Omental fat pad (tissue), 4 donors: ENCODE results near the gene RAB27A. TPM values are rescaled to one million over a fixed set of nuclear protein-coding genes. Genes with fewer than 3 reads are reported as not detected.
"Not testable (repeated sequence)": the region's sequence is repeated elsewhere in the genome, so short reads cannot be mapped to it uniquely, and the experiment has no call there.

Experiments
- ATAC-seq: fragments of 150-250 bp; one replicate; pipeline ENCODE4 v1.9.1; 2016; ENCODE audit warnings: mild to moderate bottlenecking, moderate library complexity; ENCODE audit not compliant: low FRiP score
- DNase-seq: peaks from one replicate; pipeline ENCODE4 v3.0.0-alpha.2; 2019; ENCODE audit warnings: low spot score
- CTCF ChIP-seq, 3 donors: fragments of 450-650 bp; IDR thresholded peaks; one replicate each; pipeline ENCODE4 v1.5.1; 2016 to 2017; ENCODE audit warnings: antibody characterized with exemption in 3 of 3, mild to moderate bottlenecking in 3 of 3, moderate library complexity in 2 of 3
- total RNA-seq, 4 donors: library from RNA; depleted of rRNA; stranded (reverse); fragments of >200 nt; gene quantifications; one replicate each; pipeline ENCODE4 v1.1.0, GENCODE V29; 2016

RAB27A gene
- total RNA-seq, 4 donors from 2014 or later: 11.1 to 33.4 (median 19.8) TPM

GRCh38 chr15:55250392-55250791 lies 39.2 kb downstream of the RAB27A start:
- TF ChIP-seq CTCF (IDR thresholded peaks at IDR 0.05): no peak
- DNase-seq (no peak), ATAC-seq (peak; percentile 58)

GRCh38 chr15:55249885-55250284 lies 39.7 kb downstream of the RAB27A start:
- ATAC-seq, DNase-seq: not testable (repeated sequence)

- no peak for ATAC-seq
- no peak for DNase-seq
- TF ChIP-seq CTCF (IDR thresholded peaks at IDR 0.05): no peak
Observed at GRCh38 chr15:55248895-55249294, 40.7 kb downstream of the RAB27A start.

GRCh38 chr15:55247766-55248427 lies 41.7 kb downstream of the RAB27A start:
- ATAC-seq (no peak), DNase-seq (no peak)
- TF ChIP-seq CTCF (IDR thresholded peaks at IDR 0.05): no peak

- DNase-seq: no peak
- ATAC-seq: no peak
- TF ChIP-seq CTCF (IDR thresholded peaks at IDR 0.05): no peak
Observed at GRCh38 chr15:55247311-55247710, 42.3 kb downstream of the RAB27A start.

- ATAC-seq: no peak
- TF ChIP-seq CTCF (IDR thresholded peaks at IDR 0.05): no peak
- DNase-seq: no peak
Observed at GRCh38 chr15:55246567-55246966, 43.0 kb downstream of the RAB27A start.

GRCh38 chr15:55245059-55245458 lies 44.6 kb downstream of the RAB27A start:
- no peak for ATAC-seq
- no peak for DNase-seq
- TF ChIP-seq CTCF (IDR thresholded peaks at IDR 0.05): no peak
